ENCODE measurements around the gene SMAP2.

DNA sequence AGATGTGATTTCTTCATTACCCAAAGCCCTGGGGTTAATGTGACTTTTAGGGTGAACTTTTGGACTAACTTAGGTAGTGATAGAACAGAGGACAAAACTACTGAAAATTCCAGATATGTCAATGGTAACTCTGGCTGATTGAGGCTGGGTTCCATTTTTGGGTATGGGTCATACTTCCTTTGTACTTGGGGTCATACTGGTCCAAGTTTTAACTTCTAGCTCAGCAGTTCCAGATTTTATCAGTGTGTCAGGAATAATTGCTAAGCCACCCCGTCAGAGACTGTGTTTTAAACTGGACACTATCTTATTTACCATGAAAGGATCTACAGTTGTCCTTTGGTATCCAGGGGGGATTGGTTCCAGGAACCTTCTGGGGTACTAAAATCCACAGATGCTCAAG is 4.0 kb downstream of the SMAP2 start:
- TF ChIP-seq POLR2AphosphoS5 (IDR thresholded peaks at IDR 0.05; ENCODE audit: low read depth, low read length): no peak
- TF ChIP-seq SIN3A (IDR thresholded peaks at IDR 0.05; ENCODE audit: borderline replicate concordance, insufficient read depth, low read length): no peak

Measured in PFSK-1 (cell line).